Kidney (tissue), 14 donors: Measurements from ENCODE around the gene CNTNAP4. TPM values are rescaled to one million over a fixed set of nuclear protein-coding genes. Genes with fewer than 3 reads are reported as not detected.

Source experiments
- DNase-seq, 5 donors: peaks; one replicate each; pipeline ENCODE4 v3.0.0-alpha.2; 2013 to 2020
- FAIRE-seq: peaks from 2 replicates; lab custom pipeline; 2012; peaks lifted over from hg19 to GRCh38; lab: Jason Lieb, UNC
- H3K27ac ChIP-seq, 2 donors: one replicate each; pipeline ENCODE4 v1.7.0; 2013; ENCODE audit warnings: low read depth in 2 of 2, low read length in 2 of 2, inconsistent platforms in 1 of 2
- H3K27me3 ChIP-seq: one replicate; pipeline ENCODE4 v1.7.1; 2013; ENCODE audit warnings: low read length, inconsistent platforms; ENCODE audit not compliant: control insufficient read depth, insufficient read depth
- H3K36me3 ChIP-seq, 3 donors: one replicate each; pipeline versions ENCODE4 v1.7.0 to v1.7.1; 2013; ENCODE audit warnings: low read length in 3 of 3, control low read depth in 1 of 3, inconsistent platforms in 1 of 3; ENCODE audit not compliant: insufficient read depth in 3 of 3, control insufficient read depth in 2 of 3
- H3K4me1 ChIP-seq, 3 donors: one replicate each; pipeline versions ENCODE4 v1.7.0 to v1.7.1; 2013; ENCODE audit warnings: low read length in 3 of 3, inconsistent platforms in 1 of 3, low read depth in 1 of 3; ENCODE audit not compliant: control insufficient read depth in 2 of 3, insufficient read depth in 2 of 3
- H3K4me3 ChIP-seq, 3 donors: one replicate each; pipeline versions ENCODE4 v1.7.0 to v1.8.1; 2013; ENCODE audit warnings: low read length in 3 of 3, control low read depth in 1 of 3, inconsistent platforms in 1 of 3
- H3K9ac ChIP-seq, 3 donors: one replicate each; pipeline versions ENCODE4 v1.7.0 to v1.7.1; 2013; ENCODE audit warnings: low read length in 3 of 3, control low read depth in 1 of 3, inconsistent platforms in 1 of 3
- H3K9me3 ChIP-seq, 3 donors: one replicate each; pipeline versions ENCODE4 v1.7.0 to v1.7.1; 2013; ENCODE audit warnings: low read length in 3 of 3, control low read depth in 1 of 3, inconsistent platforms in 1 of 3; ENCODE audit not compliant: control insufficient read depth in 2 of 3, insufficient read depth in 1 of 3
- intact Hi-C: fragments of 100-400 bp; cut with DNase I; formaldehyde crosslinking; loops from one replicate; pipeline ENCODE4 v1.11.1; 2022
- polyA plus RNA-seq: library from polyadenylated mRNA; stranded (reverse); fragments of 350-450 nt; fragmentation: Illumina TruSeq; extraction: RNeasy Lipid Tissue Mini Kit (QIAGEN cat#74804); gene quantifications from one replicate; pipeline ENCODE4 v1.2.3, GENCODE V29; 2014; ENCODE audit warnings: low read depth, low replicate concordance; ENCODE audit not compliant: insufficient read depth
- total RNA-seq: library from RNA; stranded (reverse); fragmentation: NEBNext Ultra II Directional; extraction: Animal tissue kit (Norgen Biotek cat#: 25700); gene quantifications from one replicate; pipeline ENCODE4 v1.2.1, GENCODE V29; 2021
- TF ChIP-seq, protein P1 (sequence below): IDR thresholded peaks from 3 replicates; pipeline ENCODE4 v1.5.1; 2012; ENCODE audit warnings: mild to moderate bottlenecking, moderate library complexity, borderline replicate concordance; ENCODE audit not compliant: insufficient read depth; ENCODE audit errors: extremely low read depth
- donor health status: control.
- donor health status: control.
- donor health status: control.
- donor health status: control.
- donor health status: control.
- donor health status: DM: yes; HTN: yes; CAD: no.
- donor health status: Normal renal cell carcinoma (clear cell type).

Gene CNTNAP4
- total and polyA plus RNA-seq, 2 donors from 2014 or later, result not detected

- intact Hi-C loops, result no loop called here
- DNase-seq (no peak), FAIRE-seq (no peak)
- Histone ChIP-seq H3K4me3 (no peak overlapping the region), H3K36me3 (no peaks in the 10 kb centered on the region), H3K27me3 (no peaks in the 10 kb centered on the region), H3K27ac (no peak overlapping the region), H3K9ac (no peak overlapping the region), H3K9me3 (no peaks in the 10 kb centered on the region), H3K4me1 (no peaks in the 10 kb centered on the region)
- TF ChIP-seq, protein P1, sequence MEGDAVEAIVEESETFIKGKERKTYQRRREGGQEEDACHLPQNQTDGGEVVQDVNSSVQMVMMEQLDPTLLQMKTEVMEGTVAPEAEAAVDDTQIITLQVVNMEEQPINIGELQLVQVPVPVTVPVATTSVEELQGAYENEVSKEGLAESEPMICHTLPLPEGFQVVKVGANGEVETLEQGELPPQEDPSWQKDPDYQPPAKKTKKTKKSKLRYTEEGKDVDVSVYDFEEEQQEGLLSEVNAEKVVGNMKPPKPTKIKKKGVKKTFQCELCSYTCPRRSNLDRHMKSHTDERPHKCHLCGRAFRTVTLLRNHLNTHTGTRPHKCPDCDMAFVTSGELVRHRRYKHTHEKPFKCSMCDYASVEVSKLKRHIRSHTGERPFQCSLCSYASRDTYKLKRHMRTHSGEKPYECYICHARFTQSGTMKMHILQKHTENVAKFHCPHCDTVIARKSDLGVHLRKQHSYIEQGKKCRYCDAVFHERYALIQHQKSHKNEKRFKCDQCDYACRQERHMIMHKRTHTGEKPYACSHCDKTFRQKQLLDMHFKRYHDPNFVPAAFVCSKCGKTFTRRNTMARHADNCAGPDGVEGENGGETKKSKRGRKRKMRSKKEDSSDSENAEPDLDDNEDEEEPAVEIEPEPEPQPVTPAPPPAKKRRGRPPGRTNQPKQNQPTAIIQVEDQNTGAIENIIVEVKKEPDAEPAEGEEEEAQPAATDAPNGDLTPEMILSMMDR, result no peak
Observed at GRCh38 chr16:76338472-76338871, 61.3 kb downstream of the CNTNAP4 start.

GRCh38 chr16:76343769-76344168 is 66.6 kb downstream of the CNTNAP4 start:
- Histone ChIP-seq H3K9me3 (no peaks in the 10 kb centered on the region), H3K36me3 (no peaks in the 10 kb centered on the region), H3K9ac (no peak overlapping the region), H3K4me1 (no peaks in the 10 kb centered on the region), H3K27me3 (no peaks in the 10 kb centered on the region), H3K27ac (no peak overlapping the region), H3K4me3 (no peak overlapping the region)
- DNase-seq (no peak), FAIRE-seq (no peak)
- TF ChIP-seq, protein P1, result no peak
- intact Hi-C loops, result no loop called here

DNA sequence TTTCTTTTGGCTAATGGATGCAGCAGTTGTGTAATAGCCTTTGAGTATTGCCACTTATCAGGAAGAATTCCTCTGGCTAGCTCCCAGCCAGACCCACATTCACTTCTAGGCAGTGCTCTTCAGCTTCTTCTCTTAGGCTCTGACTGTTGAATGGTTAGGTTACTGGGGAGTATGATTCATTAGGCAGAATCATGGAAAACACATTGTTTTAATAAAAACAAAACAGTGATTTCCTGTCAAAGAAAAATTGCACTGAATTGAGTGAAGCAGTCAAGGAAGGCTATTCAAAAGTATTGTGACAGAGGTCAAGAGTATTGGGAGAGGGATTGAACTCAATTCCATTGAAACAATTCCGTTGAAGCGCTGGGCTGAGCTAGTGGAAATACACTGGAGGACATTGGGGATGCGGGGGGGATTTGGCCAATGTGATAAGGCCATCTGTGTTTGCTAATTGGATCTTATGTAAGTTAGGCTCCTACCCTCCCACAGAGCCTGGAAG is 68.0 kb downstream of the CNTNAP4 start:
- no peaks in the 10 kb centered on the region for H3K9me3 ChIP-seq
- DNase-seq (no peak), FAIRE-seq (no peak)
- TF ChIP-seq, protein P1, result no peak
- no peaks in the 10 kb centered on the region for H3K36me3 ChIP-seq
- no peaks in the 10 kb centered on the region for H3K27me3 ChIP-seq
- no peak overlapping the region for H3K27ac ChIP-seq
- H3K4me3 ChIP-seq, result no peak overlapping the region
- H3K9ac ChIP-seq, result no peak overlapping the region
- intact Hi-C loops, result no loop called here
- H3K4me1 ChIP-seq, result no peaks in the 10 kb centered on the region

- H3K27me3 ChIP-seq, result no peaks in the 10 kb centered on the region
- H3K4me3 ChIP-seq, result no peak overlapping the region
- intact Hi-C loops, result no loop called here
- no peaks in the 10 kb centered on the region for H3K36me3 ChIP-seq
- H3K27ac ChIP-seq, result no peak overlapping the region
- no peaks in the 10 kb centered on the region for H3K9me3 ChIP-seq
- TF ChIP-seq, protein P1, result no peak
- no peaks in the 10 kb centered on the region for H3K4me1 ChIP-seq
- no peak overlapping the region for H3K9ac ChIP-seq
- FAIRE-seq (no peak), DNase-seq (no peak)
Observed at GRCh38 chr16:76346210-76346609, 69.0 kb downstream of the CNTNAP4 start.
